Measurements from ENCODE around the gene MAP1B.
"Not testable (repeated sequence)": the region's sequence is repeated elsewhere in the genome, so short reads cannot be mapped to it uniquely, and the experiment has no call there.

The MAP1B gene

DNA sequence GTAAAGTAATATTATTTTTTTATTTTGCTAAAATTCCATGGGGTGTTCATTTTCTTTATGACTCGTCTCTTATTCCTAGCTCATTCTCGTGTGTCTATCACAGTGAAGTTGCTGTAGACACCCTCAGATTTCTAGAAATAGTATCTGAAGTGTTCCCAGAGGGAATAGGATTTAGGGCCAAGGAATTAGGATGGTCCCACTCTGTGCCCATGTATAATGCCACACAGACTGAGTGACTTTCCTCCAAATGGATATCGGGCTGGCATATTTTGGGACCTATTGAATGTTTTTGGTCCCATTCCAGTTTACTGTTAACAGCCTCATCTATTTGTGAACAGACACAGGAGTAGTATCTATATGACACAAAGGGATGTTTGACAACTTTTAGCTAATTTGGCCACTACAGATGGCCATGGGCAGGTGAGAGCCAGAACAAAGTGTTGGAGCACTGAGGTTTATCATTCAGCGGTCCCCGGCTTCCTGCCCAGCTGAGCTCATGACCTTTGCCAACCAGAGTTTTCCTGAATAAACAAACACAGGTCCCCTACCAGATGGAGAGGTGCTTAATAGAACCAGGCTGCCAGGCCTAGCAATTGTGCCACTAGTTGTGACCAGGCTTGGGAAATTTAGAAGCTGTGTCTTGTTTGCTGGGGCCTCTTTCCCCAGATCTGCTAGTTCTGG is 46.9 kb downstream of the MAP1B start:
- no peak for DNase-seq (ENCODE audit: low read depth)
- H3K4me3 ChIP-seq (ENCODE audit: low read depth, low read length) = no peak overlapping the region

DNA sequence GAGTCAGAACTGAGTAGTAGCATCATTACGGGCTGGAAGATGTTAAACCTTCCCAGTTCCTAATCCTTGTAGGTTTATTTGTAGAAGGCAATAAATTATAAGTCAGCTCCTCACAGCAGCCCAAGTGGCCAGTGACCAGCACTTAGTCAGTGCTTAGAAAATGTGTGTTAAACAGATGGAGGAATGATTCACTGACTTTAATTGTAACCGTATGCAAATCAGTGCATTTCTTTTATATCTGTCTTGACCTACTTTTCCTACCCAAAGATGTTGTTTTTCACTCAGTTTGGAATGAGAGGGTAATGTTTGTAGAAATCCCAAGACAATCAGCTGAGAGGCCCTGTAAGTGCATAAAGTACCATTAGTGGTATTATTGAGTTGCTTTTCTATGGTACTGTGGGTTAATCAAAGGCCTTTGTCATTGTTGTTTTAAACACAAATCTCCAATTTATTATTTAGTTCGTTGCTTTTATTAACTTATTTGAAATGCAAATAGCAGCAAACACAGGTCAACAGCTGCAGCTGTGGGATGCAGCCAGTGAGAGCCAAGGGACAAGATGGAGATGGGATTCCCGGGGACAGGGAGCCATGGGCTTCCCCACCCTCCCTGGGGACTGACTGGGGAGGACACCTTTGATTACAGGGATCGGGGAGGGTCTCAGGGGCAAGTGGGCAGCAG is 49.8 kb downstream of the MAP1B start:
- H3K4me3 ChIP-seq (ENCODE audit: low read depth, low read length) = no peak overlapping the region
- peak; percentile 93 for DNase-seq (ENCODE audit: low read depth)

GRCh38 chr5:72157625-72157962 is 50.3 kb downstream of the MAP1B start:
- no peak for DNase-seq (ENCODE audit: low read depth)
- no peak overlapping the region for H3K4me3 ChIP-seq (ENCODE audit: low read depth, low read length)

DNA sequence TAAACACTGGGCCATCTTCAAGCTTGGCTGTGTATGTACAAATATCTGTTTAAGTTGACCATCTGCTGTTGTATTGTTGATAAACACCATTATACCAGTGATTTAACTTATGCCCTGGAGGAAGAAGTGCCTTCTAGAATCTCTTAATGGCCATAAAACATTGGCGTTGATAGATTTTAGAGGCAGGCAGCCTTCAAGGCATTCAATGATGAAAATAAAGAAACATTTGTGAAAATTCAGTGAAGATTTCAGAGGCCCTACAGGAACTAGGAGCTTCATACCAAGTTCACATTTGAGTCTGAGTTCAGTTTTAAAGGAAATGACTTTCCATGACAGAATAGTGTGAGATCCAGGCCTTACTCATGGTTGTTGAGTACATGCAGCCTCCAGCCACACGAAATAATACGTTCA is 52.2 kb downstream of the MAP1B start:
- no peak overlapping the region for H3K4me3 ChIP-seq (ENCODE audit: low read depth, low read length)
- DNase-seq (ENCODE audit: low read depth) = no peak

DNA sequence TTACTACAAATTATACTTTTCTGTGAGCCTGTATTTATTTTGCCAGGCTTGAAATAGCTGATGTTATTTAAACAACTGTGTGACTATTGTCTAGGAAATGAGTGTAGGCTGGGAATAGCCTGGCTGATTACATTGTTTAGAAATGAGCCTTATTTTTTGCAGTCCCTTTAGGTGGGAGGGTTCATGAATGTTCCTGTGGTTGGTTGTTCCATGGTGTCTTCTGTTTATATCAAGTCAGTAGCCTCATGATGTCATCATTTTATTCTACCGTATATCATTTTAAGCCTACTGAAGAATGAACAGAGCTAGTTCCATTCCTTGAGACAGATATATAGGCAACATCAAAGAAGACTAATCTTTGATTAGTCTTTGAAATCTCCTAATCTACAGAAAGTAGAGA is 53.1 kb downstream of the MAP1B start:
- peak; percentile 90 for DNase-seq (ENCODE audit: low read depth)
- no peak overlapping the region for H3K4me3 ChIP-seq (ENCODE audit: low read depth, low read length)

DNA sequence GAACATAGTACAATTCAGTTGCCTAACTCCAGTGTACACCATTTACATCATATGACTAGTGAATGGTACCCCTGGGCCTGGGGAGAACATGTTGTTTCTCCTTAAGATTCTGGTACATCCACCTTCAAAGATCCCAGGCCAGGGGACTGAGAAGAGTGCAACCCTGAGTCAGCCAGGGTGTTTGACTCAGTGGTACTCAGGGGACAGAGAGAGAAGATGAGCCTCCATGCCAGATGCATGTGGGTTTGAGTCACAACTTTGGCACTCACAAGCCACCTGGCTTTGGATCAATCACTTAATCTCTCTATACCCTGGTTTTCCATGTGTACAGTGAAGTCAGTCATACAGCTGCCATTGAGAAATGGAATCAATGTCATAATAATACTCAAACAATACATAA is 53.7 kb downstream of the MAP1B start:
- peak; percentile 95 for DNase-seq (ENCODE audit: low read depth)

GRCh38 chr5:72161951-72162350 is 54.7 kb downstream of the MAP1B start:
- H3K4me3 ChIP-seq (ENCODE audit: low read depth, low read length) = no peak overlapping the region
- DNase-seq (ENCODE audit: low read depth) = no peak

More for the DNA sequence above, 53.7 kb downstream of the MAP1B start:
- H3K4me3 ChIP-seq (ENCODE audit: low read depth, low read length) = no peak overlapping the region

DNA sequence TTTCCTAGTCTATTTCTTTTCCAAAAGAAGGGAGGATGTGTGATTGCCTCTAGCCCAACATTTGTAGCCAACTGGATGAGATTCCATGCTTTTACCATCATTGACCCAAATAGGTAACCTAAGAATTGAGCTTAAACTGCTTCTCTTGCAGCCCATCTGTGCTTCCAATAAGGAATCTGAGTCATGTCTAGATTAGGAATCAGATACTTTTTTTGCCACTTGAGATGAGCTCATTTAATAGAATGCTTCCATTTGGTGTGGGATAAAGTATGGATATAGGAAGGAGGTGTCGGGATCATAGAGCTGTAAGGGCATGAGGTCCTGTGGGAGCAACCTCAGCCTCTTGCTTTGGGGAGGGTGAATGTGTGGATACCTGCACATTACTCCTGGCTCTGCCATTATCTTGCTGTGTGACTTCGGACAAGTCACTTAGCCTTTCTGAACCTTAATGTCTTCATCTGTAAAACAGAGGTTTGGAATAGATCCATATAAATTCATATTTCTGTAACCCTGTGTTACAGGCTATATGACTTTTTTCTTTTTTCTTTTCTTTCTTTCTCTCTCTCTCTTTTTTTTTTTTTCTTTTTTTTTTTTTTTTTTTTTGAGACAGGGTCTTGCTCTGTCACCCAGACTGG is 56.2 kb downstream of the MAP1B start:
- H3K4me3 ChIP-seq (ENCODE audit: low read depth, low read length) = no peak overlapping the region
- DNase-seq (ENCODE audit: low read depth) = no peak

DNA sequence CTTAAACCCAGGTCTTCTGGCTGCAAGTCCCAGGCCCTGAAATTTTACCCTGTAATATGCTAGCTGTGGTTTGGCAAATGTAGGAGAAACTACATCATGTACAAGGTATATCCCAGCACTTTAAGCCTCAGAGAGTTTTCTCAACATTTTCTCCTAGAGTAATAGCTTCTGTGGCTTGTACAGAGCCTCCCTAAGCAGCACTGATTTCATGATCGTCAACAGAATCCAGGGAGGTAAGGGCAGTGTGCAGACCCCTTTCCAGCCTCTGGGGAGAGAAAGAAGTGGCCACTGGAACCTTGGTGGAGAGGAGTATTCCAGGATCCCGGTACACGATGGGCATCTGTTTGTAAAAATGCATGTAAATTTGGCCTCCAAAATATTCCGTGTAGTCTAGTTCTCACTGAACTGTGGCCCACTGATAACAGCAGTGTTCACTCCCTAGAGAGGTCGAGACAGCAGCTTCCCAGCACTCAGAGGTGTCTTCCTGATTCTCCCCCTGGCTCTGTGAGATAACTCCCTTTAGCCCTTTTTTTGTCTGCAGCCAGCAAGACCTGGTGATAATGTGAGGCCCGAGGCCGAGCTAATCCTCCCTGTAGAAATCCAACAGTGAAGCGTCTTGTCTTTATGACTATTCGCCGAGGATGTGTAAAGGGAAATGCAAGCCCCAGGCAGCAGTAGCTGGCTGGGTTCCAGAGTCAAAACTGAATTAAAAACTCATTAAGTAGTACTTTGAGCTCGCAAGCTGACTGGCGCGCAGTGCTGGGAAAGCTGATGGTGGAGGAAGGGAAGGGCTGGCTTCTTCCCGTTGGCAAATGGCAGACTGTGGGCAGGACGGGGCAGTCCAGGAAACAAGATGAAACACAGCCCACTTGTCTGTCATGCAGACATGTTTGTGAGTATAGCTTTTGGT is 59.0 kb downstream of the MAP1B start:
- no peak overlapping the region for H3K4me3 ChIP-seq (ENCODE audit: low read depth, low read length)
- no peak for DNase-seq (ENCODE audit: low read depth)

DNA sequence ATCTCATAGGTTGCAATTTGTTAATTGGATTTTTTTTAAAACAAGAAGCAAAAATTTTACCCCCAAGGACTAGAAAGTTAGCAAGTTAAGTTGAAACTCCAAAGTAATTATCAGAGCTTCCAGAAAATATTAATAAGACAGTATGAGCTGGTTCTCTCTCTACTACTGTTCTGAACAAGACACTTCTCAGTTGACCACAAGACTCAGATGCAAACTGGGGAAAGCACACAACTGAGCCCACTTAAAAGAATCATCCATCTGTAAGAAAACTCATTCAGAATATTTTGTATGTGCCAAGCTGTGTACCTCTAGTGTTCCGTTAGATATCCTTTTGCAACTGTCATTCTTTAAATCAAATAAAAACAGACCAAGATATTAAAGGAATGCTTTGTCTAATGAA is 60.0 kb downstream of the MAP1B start:
- no peak overlapping the region for H3K4me3 ChIP-seq (ENCODE audit: low read depth, low read length)

GRCh38 chr5:72167804-72168203 is 60.5 kb downstream of the MAP1B start:
- no peak overlapping the region for H3K4me3 ChIP-seq (ENCODE audit: low read depth, low read length)
- DNase-seq (ENCODE audit: low read depth) = no peak

More for the DNA sequence above, 60.0 kb downstream of the MAP1B start:
- DNase-seq (ENCODE audit: low read depth) = no peak

- H3K4me3 ChIP-seq (ENCODE audit: low read depth, low read length) = no peak overlapping the region
- DNase-seq (ENCODE audit: low read depth) = no peak
Observed at GRCh38 chr5:72170101-72170500, 62.8 kb downstream of the MAP1B start.

- DNase-seq (ENCODE audit: low read depth); H3K4me3 ChIP-seq (ENCODE audit: low read depth, low read length): not testable (repeated sequence)
Observed at GRCh38 chr5:72171181-72171580, 63.9 kb downstream of the MAP1B start.

DNA sequence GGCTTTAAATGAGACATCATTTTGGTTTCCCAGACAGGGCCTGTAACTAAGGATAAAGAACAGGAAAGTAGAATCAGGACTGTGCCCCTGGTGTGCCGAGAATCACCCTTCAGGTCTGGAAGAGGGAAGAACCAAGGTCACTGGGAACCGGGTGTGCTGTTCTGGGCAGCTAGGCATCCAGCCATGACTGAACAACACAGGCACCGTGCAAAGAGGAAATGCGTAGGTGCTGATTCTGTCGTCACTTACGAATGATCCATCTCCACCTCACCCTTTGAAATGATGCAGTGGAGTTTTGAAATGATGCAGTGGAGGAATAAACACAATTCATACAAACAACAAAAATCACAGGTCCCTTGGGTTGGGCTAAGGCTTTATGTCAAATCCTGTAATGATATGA is 64.4 kb downstream of the MAP1B start:
- DNase-seq (ENCODE audit: low read depth) = no peak
- no peak overlapping the region for H3K4me3 ChIP-seq (ENCODE audit: low read depth, low read length)

DNA sequence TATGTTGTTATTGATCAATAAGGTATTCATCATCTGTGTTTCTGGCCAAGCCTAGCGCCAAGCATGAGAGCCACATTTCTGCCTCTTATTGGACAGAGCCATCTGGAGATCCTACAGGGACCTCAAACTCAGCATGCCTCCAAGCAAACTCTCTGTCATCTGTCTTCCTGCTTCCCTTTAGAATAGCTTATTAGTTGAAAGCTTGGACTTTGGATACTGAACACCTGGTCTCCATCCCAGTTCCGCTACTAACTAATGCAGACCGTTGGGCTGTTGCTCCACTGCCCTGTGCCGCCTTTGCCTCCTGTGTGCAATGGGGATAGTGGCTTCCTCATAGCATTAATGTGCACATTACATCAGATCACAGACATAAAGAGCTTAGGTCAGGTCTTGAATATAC is 65.5 kb downstream of the MAP1B start:
- no peak overlapping the region for H3K4me3 ChIP-seq (ENCODE audit: low read depth, low read length)
- no peak for DNase-seq (ENCODE audit: low read depth)

DNA sequence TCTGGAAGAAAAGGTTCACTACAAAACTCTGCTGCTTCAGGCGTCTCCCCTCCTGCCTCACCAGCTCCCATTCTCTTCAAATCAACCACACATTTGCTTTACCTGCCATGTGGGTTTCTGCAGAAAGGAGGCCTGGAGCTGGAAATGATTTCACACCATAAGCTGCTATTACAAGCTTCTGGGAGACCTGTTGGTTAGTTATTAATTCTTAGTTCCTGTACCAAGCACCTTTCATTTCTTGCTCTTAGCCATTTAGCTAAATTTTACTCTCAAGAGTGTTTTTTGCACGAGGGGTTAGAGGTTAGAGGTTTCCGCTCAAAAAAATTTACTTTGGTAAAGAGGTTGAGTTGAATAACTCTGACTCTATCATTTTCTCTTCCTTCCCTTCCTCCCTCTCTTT is 70.3 kb downstream of the MAP1B start:
- H3K4me3 ChIP-seq (ENCODE audit: low read depth, low read length) = no peak overlapping the region
- no peak for DNase-seq (ENCODE audit: low read depth)

- DNase-seq (ENCODE audit: low read depth) = peak; percentile 75
- H3K4me3 ChIP-seq (ENCODE audit: low read depth, low read length) = peak overlapping the region; percentile 3
Observed at GRCh38 chr5:72179028-72179815, 71.9 kb downstream of the MAP1B start.

- DNase-seq (ENCODE audit: low read depth) = no peak
- peak overlapping the region; percentile 3 for H3K4me3 ChIP-seq (ENCODE audit: low read depth, low read length)
Observed at GRCh38 chr5:72179816-72180440, 72.7 kb downstream of the MAP1B start.

DNA sequence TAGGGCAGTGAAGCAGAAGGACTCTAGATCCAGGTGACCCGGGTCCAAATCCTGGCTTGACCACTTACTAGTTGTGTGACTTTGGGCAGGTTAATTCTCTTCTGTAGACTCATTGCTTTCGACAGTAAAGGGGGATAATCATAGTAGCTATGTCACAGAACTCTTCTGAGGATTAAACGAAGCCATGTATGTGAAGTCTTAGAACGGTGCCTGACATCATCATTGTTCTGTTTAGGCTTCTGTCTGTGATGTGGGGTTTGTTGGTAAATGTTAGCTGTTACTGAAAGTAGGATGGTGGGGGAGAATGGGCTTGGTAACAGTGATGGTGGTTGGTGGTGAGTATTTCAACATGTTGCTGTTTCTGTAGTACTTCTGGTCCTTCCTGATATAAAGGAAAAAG is 73.7 kb downstream of the MAP1B start:
- no peak for DNase-seq (ENCODE audit: low read depth)

More for the DNA sequence above, 73.7 kb downstream of the MAP1B start:
- H3K4me3 ChIP-seq (ENCODE audit: low read depth, low read length) = no peak overlapping the region
